ENCODE data around the gene EFNB2.
A peak's percentile ranks its signal among the peaks of the same experiment; 100 is the strongest.

The EFNB2 gene

GRCh38 chr13:106524108-106524507 is 11.4 kb downstream of the EFNB2 start:
- no peak for DNase-seq

GRCh38 chr13:106523576-106523975 is 11.9 kb downstream of the EFNB2 start:
- DNase-seq: peak; percentile 94

GRCh38 chr13:106522898-106523525 is 12.4 kb downstream of the EFNB2 start:
- DNase-seq: no peak

GRCh38 chr13:106522112-106522705 is 13.3 kb downstream of the EFNB2 start:
- peak; percentile 82 for DNase-seq

GRCh38 chr13:106521095-106521799 is 14.2 kb downstream of the EFNB2 start:
- peak; percentile 41 for DNase-seq

GRCh38 chr13:106520251-106521054 is 15.0 kb downstream of the EFNB2 start:
- DNase-seq: peak; percentile 41

GRCh38 chr13:106518512-106518911 is 16.9 kb downstream of the EFNB2 start:
- DNase-seq: no peak

- DNase-seq: no peak
Observed at GRCh38 chr13:106517109-106517847, 18.2 kb downstream of the EFNB2 start.

GRCh38 chr13:106515635-106516254 is 19.7 kb downstream of the EFNB2 start:
- no peak for DNase-seq

GRCh38 chr13:106514928-106515634 is 20.4 kb downstream of the EFNB2 start:
- DNase-seq: no peak

GRCh38 chr13:106513025-106513983 is 22.2 kb downstream of the EFNB2 start:
- peak; percentile 95 for DNase-seq

GRCh38 chr13:106507560-106508274 is 27.7 kb downstream of the EFNB2 start:
- no peak for DNase-seq

GRCh38 chr13:106506286-106506685 is 29.2 kb downstream of the EFNB2 start:
- no peak for DNase-seq

GRCh38 chr13:106505732-106506131 is 29.7 kb downstream of the EFNB2 start:
- no peak for DNase-seq

GRCh38 chr13:106505295-106505694 is 30.2 kb downstream of the EFNB2 start:
- no peak for DNase-seq

- peak; percentile 94 for DNase-seq
Observed at GRCh38 chr13:106503730-106504453, 31.6 kb downstream of the EFNB2 start.

- DNase-seq: no peak
Observed at GRCh38 chr13:106503272-106503671, 32.2 kb downstream of the EFNB2 start.

GRCh38 chr13:106500445-106500844 is 35.0 kb downstream of the EFNB2 start:
- DNase-seq: no peak

GRCh38 chr13:106499896-106500295 is 35.6 kb downstream of the EFNB2 start:
- no peak for DNase-seq

Measured in NCI-H1105 treated with DMSO at 0.1 percent for 48 hours (cell line).